GM19463 (cell line): Measurements from ENCODE around the gene HTRA2.

Experiments
- ATAC-seq: cut with Tn5 transposase; IDR thresholded peaks from one replicate; pipeline ENCODE4 v1.9.1; 2021; ENCODE audit warnings: mild to moderate bottlenecking, moderate library complexity; ENCODE audit not compliant: unreplicated experiment

Gene HTRA2

DNA sequence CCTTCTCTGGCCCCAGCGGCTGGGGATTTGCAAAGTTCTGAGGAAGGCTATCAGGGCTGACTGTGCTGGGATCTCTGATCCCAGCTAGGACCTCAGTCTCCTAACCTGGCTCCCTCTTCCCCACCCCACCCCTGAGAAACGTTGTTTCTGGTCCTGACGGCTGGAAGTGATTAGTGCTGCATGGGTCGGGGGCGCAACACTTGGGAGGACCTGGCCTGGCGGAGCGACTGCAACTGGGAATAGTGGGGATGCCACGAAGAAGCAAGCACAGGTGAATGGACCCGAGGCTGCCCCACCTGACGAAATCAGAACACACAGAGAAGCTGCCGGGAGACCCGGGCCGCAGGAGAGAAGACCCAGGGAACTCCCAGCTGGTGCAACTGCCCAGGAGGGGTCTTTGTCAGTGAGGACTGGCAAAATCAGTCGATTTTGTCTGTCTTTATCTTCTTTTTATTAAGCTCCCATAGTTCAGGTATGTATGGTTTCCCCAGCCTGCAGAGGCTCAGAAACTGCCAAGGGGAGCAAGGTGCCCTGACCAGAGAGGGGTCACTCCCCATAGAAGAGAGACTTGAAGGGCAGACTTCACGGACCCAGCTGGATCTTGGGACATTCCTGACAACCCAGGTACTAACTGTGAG lies 29.7 kb upstream of the HTRA2 start:
- no peak for ATAC-seq

DNA sequence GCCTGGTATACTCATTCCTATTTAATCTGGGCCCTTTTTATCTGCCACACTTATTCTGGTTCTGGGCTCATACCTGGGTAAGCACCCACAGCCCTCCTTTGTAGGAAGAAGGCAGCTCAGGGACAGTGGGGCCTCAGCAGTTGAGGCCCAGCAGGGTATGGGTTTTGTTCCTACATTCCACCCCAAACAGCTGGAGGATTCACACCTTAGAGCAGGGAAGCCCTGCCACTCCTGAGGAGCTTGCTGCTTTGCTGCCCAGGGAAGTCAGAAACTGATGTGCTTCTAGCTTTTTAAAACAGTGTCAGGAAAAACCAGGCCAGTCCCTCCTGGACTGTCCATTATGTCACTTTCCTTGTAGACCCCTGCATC lies 29.2 kb upstream of the HTRA2 start:
- ATAC-seq = no peak

DNA sequence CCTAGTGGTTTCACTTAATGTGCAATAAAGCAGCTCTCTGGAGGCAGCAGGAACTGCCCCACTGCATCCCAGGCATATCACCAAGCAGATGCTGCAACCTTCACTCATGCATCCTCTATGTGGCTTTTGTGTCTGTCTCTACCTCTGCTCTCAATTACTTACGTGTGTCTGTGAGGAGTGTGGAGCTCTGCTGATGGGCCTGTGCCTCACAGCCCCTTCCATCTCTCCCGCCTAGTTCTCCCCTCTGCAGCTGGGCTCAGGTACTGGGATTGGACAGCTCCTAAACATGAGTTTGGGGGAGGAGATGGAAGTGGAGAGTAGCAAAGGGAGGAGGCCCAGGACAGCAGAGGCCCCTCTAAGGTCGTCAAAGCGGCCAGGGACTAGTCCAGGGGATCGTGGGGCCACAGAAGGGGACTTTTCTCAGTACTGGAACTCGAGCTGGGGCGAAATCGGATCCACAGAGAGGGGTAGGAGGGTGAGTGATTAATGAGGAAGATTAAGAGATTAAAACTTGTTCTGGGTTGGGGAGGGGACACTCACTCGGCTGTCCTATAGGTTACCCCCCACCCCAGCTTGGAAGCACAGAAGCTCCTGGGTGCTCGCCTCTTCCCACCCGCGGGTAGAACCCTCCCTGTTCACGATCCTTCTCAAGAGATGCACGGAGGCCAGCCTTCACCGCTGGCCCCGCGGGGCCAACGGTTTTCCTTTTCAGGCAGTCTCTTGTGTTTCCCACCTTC lies 28.2 kb upstream of the HTRA2 start:
- no peak for ATAC-seq

DNA sequence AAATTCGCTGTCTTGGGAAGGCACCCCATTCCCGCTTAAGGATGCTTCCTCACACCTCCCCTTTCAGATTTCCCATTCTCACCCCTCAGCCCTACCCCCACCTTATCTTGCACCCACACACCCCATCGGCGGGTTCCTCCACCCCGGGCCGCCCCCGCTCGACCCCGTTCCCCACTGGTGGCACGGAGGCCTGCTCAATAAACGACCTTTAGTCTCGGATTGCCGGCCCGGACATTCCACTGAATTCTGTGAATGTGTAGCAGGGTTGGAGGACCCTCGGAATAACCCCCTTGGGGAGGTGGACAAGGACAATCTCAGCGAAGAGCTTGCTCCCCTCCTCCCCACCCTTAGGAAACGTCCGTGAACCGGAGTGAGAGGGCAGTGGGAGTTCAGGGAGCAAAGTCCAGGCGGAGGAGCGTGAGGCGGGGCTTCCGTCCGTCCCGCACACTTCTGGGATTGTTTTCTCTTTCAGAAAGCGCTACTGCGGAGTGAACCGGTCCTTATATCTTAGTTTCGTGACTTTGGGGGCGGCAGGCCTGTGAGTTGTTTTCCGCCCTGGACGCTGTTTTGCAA lies 27.5 kb upstream of the HTRA2 start:
- no peak for ATAC-seq

DNA sequence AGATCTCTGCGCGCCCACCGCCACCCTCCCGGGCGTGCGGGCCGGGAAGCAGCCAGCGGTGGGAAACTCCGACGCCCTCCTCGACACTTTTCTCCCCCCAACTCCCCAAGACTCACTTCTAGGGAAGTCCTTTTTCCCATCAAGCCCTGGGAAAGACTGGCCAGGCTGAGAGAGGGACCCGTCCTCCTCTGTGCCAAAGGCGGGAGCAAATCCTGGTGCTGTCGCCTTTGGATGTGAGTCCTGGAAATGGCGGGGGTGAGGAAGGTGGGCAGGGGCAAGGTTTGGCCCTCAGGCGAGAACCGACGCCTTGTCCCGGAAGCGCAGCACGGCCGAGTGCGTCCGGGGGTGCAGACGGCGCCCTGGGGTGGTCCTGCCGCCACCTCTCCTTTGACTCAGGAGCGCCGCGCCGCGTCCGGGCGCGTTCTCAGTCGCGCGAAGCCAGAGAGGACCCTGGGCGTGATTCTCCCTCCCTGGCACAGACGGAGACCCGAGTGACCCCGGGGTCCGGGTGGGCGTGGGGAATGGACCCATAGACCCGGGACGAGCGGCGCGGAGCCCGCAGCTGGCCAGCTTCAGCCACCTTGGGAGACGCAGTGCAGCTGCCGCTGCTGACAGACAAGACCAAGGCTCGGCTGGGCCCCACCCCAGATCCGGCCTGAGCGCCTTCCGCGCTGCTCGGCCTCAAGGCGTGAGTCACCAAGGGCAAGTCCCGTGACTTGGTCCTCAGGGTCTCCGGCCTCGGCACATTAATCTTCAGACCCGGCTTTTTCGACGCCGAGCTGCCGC lies 26.8 kb upstream of the HTRA2 start:
- peak; percentile 48 for ATAC-seq

DNA sequence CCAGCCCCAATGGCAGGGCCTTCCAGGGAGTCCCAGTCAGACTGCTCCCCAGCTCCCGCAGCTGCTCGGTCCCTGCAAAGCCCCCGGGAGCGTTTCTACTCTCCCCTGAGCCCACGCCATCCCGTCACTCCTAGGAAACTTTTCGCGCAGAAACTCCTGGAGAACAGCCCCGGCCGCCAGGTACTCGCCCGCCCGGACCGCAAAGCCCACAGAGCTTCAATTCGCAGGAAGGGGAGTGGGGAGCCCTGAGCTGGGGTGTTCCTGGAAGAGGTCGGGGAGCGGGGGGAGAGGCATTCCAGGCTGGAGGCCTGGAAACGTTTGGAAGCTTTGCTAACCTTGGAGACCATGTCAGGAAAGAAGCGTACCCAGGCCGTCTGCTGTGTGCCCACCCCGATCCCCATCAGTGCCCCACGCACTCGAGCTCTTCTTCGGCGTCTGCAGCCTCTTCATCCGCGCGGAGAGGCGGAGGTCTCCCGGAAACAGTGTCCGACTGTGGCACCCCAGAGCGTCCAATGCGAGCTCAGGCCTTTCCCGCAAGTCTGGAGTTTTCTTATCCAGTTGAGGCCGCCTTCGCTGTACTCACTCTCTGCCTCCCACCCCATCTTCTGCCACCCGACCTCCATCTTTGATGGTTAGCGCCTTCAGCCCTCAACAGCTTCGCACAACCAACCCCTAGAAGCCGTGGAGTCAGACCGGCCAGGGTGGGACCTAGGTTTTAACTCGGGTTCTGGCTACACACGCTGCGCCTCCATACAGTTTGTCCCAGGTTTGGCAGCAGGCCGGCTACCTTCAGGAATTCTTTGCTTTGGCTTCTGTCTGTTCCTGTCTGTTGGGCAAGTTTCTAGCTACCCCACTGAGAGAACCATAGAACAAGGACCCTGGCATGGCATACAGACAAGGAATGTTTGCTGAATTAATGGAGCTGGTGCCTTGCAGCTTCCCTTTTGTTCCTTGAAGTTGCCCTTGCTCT lies 25.9 kb upstream of the HTRA2 start:
- ATAC-seq = no peak

DNA sequence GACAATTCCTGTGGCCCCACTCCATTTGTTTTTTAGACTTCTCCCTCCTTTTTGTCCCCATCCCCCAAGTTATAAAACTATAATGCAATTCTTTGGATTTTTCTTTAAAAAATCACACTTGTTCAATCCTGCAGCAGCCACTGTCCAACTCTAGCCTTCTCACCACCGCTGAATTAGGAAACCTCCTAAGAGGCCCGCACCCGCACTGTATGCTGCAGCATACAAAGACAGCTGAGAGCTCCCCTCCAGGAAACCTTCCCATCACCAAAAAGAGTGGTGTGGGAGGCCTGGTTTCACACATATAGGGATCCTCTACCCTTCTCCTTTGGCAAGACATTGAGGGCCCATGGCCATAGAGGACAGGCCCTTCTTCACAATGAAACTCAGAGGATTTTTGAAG lies 25.1 kb upstream of the HTRA2 start:
- no peak for ATAC-seq

DNA sequence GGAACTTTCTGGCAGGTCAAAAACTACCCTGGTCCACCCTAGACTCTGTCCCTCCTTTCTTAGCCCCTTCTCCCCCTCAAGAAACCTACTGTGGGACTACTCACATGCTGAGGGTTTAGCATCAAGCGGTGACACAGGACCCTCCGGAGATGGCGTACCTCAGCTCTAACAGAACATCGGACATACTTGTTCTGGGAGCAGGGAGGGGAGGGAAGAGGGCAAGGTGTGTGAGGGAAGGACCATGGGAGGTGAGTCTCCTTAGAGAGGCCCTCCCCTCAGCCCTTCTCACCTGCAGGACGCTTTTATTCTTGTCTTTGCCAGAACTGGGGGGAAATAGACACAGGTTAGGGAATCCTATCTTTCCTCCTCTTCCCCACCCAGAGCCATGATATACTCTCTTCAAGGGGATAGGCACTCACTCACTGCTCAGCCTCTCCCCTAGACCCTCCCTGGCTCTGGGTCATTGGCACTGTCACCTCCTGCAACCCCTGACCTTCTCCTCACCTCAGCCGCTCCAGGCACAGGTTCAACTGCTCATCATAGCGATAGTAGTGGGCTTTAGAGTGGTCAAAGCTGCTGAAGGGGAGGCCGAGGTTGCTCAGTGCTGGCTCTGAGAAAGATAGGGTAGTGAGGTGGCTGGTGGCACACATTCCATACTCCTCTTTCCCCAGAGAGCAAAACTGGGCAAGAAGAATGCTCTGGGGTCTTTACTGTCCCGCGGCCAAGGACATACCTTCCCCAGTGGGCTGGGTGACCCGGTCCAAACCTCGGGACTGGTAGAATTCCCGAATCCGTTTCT lies 24.1 kb upstream of the HTRA2 start:
- no peak for ATAC-seq

DNA sequence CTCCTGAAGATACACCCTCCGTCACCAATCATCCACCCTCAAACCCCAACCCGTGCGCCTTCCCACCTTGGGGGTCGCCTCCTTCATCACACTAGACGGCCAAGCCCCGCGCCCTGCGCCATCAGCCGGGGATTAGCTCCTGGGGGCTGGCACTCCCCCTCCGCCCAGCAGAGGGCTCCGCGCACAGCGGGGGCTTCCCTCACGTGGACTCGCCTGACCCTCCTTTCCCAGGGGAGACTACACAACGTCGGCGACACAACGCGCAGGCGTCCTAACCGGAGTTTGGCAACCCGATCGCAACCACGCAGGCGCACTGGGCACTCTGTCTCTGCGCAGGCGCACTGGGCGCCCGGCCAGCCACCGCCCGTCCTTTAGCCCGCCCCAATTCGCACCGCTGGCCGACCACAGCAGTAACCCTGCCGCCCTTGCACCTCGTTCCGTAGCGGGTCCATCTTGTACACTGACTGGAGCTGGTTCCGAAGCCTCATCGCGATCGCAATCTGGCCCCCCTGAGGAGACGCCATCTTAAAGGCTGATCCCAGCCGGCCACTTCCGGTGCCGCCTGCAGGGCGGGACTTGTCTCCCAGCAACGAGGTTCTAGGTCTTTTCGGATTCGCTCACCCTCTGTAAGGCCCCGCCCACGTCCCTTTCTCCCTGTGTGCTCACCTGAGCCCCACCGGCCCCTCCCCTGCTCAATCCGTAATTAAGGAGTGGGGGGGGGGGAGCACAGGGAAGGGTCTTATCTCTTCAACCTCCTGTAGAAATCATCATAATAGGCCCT lies 22.4 kb upstream of the HTRA2 start, which contains the start of gene PCGF1:
Gene PCGF1 (minus strand): TSS at position 551 of the 781 bp plus-strand sequence. CDS start 27 bp downstream, at position 524.
- peak; percentile 81 for ATAC-seq

DNA sequence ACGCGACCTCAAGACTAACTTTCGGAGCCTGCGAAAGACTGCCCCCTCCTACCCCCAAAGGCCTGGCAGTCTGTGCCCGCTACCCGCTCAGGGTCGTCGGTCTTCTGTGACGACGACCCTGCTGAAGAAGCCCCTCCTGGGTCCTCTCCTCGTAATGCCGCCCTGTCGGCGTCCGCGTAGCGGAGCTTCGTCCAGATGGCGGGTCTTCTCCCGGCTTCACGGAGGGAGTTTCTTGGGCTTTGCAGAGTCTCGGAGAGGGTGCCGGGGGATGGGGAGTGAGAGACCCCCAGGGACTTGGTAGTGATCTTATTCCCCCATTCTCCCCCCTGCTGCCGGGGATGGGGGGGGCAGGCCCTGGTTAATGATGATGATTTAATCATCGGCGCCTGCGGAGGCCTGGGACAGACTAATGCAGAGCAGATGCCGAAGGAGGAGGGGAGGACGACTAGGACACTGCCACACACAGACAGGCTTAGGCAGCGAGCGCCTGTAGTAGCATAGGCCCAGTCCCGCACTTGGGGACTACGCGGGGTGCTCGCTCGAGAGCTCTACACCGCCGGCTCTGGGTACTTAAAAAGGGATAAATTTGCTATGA lies 21.7 kb upstream of the HTRA2 start:
- peak; percentile 1 for ATAC-seq

DNA sequence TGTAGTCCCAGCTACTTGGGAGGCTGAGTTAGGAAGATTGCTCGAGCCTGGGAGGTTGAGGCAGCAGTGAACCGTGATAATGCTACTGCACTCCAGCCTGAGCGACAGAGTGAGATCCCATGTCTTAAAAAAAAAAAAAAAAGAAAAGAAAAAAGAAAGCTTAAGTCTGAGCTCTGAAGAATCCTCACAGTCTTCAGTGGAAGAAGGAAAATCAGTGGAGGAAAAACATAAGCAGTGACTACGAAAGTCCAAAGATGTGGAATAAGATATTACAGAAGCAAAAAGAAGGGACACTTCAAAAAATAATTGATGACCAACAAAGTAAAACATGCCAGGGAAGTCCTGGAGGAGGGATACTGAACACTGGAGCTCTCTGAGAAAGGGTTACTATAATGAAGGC lies 19.5 kb upstream of the HTRA2 start:
- no peak for ATAC-seq

DNA sequence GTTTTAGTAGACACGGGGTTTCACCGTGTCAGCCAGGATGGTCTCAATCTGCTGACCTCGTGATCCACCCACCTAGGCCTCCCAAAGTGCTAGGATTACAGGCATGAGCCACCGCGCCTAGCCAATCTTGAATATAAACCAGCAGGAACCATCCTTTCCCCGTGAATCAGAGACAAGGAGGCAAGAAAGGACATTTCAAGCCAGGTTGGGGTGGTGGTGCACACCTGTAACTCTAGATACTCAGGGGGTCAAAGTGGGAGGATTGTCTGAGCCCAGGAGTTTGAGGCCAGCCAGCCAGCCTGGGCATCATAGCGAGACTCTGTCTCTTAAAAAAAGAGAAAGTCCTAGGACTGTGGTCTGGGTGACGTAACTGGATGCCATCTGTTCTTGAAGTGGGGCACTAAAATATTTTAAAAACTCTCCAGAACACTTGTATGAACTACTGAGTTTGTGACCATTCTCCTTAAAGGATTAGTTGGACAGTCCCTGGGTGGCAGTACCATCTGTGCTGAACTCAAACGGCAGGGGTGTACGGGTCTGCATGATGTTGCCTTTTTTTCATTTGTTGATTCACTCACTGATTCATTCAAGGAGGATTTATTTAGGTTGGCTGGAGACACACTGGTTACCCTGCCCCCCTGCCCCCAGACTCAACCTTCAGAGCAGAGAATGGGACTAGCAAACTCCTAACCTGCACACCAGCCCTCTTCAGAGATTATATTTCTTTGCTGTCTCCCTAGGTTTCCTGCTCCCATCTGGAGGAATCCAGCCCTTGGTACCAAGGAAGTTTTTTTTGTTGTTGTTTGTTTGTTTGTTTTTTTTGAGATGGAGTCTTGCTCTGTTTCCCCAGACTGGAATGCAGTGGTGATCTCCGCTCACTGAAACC lies 18.4 kb upstream of the HTRA2 start:
- no peak for ATAC-seq

DNA sequence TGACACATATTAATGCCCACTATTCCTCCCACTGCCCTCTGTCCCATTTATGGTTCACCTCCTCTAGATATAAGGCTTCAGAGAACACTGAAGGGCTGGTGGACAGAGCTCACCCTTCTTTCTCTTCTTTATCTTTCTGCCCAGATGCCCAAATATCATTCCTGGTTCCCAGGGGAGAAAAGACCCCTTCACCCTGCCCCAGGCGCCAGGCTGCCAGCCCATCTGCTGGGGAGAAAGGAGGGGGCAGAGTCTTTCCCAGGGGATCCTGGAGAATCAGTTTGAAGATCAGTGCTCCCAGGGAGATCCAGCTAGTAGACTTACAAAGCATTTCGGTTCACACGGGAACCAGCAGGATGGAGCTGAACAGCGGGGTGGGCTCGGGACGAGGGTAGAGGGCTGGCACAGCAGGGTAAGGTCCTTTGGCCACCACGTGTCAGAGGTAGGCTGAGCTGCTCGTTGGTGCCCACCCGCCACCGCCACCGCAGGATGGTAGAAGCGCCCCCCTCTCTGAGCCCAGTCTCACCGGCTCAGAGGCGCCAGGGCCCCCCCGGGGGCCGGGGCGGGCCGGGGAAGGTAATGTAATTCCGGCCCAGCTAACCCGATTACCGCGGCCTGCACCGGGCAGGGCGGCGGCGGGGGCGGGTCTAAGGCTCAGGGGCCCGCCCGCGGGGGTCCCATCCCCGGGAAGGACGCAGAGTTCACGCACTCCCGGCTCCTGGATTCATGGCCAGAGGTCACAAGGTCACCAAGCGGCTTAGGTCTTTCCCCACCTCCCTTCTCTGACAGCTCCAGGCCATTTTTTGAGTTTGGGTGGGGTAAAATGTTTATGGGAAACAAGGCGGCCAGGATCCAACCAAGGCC lies 16.8 kb upstream of the HTRA2 start:
- no peak for ATAC-seq

DNA sequence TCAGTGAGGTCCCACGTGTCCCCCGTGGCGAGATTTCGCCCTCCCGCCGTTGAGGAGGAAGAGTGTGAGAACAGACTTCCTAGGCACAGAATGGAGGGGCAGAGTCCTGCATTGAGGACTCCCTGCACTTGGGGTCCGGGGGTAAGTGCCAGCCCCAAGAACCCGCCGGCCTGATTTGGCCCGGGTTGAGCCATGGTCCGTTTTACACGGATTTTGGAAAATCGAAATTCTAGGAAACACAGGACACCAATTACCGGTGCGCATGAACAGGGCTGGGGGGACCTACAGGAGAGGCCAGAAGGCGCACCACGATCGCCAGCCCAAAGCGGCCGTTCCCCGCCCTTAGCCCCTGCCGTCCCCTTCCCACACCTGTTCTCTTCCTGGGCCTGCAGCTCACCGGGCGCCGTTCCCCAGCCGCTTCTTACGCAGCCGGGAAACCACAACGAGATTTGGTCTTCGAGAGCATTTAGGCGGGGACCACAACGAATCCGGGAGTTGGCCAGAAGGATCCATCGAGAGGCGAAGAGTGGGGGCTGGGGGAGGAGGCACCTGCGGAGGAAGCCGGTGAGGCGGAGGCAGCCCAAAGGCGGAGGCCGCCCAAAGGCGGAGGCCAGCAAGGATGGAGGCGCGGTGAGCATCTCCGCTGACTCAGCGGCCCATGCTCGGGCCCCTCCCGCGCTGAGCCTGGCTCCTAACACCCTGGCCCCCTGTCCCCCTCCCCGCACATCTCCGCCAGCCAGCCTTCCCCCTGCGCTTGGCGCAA lies 15.9 kb upstream of the HTRA2 start:
- no peak for ATAC-seq

DNA sequence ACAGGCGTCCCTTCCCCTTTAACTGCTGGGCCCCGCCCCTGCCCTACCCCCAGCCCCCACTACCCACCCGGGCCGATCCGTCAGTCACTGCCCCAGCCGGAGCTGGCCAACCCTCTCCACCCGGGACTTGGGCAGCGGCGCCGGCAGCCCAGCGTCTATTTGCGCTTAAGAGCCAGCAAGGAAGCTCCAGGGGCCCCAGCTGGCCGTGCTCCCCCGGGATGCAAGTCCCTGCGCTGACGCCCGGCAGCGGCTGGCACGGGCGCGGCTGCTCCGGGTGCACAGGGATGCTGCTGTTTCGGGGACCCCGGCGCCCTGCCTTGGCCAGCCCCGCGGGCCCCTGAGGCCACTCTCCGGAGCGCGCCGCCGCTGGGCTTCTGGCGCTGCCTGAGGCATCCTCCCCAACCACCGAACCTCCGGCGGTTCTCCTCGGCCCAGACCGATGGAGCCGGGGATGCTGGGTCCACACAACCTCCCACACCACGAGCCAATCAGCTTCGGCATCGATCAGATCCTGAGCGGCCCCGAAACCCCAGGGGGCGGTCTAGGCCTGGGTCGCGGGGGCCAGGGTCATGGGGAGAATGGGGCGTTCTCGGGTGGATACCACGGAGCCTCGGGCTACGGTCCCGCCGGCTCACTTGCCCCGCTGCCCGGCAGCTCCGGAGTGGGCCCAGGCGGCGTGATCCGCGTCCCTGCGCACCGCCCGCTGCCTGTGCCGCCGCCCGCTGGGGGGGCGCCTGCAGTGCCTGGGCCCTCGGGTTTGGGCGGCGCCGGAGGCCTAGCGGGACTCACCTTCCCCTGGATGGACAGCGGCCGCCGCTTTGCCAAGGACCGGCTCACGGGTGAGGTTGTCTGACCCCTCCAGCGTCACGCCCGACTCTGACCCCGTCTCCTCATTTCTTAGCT lies 15.1 kb upstream of the HTRA2 start, which contains the start of gene TLX2:
Gene TLX2 (plus strand): TSS at position 83 of the 903 bp plus-strand sequence. CDS start 357 bp downstream, at position 440.
- no peak for ATAC-seq
